Trophoblast cell (in vitro differentiated cells and primary cell): ENCODE measurements around the gene UGT1A5.

Experiments
- DNase-seq, 2 donors: peaks; one replicate each; pipeline ENCODE4 v3.0.0-alpha.2; 2016
- H2AFZ ChIP-seq: 2 replicates; pipeline ENCODE4 v1.6.1; 2013; ENCODE audit warnings: low read length, moderate library complexity, mild to moderate bottlenecking; ENCODE audit not compliant: insufficient read depth, poor library complexity
- H2AK5ac ChIP-seq: 2 replicates; pipeline ENCODE4 v1.6.1; 2013; ENCODE audit warnings: mild to moderate bottlenecking, low read length
- H2BK120ac ChIP-seq: 2 replicates; pipeline ENCODE4 v1.6.1; 2013; ENCODE audit warnings: low read length, mild to moderate bottlenecking, moderate library complexity; ENCODE audit not compliant: insufficient read depth, poor library complexity
- H2BK12ac ChIP-seq: 2 replicates; pipeline ENCODE4 v1.6.1; 2013; ENCODE audit warnings: mild to moderate bottlenecking, low read length, moderate library complexity
- H2BK5ac ChIP-seq: 2 replicates; pipeline ENCODE4 v1.6.1; 2013; ENCODE audit warnings: low read length, low read depth, moderate library complexity, mild to moderate bottlenecking; ENCODE audit not compliant: poor library complexity
- H3K14ac ChIP-seq: 2 replicates; pipeline ENCODE4 v1.6.1; 2013; ENCODE audit warnings: mild to moderate bottlenecking, low read length
- H3K18ac ChIP-seq: 2 replicates; pipeline ENCODE4 v1.6.1; 2013; ENCODE audit warnings: mild to moderate bottlenecking, low read length
- H3K23ac ChIP-seq: 2 replicates; pipeline ENCODE4 v1.6.1; 2013; ENCODE audit warnings: low read length
- H3K27ac ChIP-seq: 2 replicates; pipeline ENCODE4 v1.5.1; 2013; ENCODE audit warnings: low read depth, mild to moderate bottlenecking, inconsistent platforms, low read length, moderate library complexity
- H3K27me3 ChIP-seq: 2 replicates; pipeline ENCODE4 v1.6.1; 2013; ENCODE audit warnings: inconsistent platforms, mild to moderate bottlenecking, low read length, moderate library complexity; ENCODE audit not compliant: insufficient read depth
- H3K36me3 ChIP-seq, 2 experiments: 1 replicate in 1 of 2; 2 replicates in 1 of 2; pipeline ENCODE4 v1.6.1; 2013; ENCODE audit warnings: low read length in 2 of 2, mild to moderate bottlenecking in 2 of 2, moderate library complexity in 1 of 2; ENCODE audit not compliant: insufficient read depth in 2 of 2, control insufficient read depth in 1 of 2
- H3K4ac ChIP-seq: 2 replicates; pipeline ENCODE4 v1.6.1; 2013; ENCODE audit warnings: low read depth, mild to moderate bottlenecking, low read length, moderate library complexity
- H3K4me1 ChIP-seq, 2 experiments: 1 replicate in 1 of 2; 2 replicates in 1 of 2; pipeline ENCODE4 v1.6.1; 2013; ENCODE audit warnings: low read length in 2 of 2, mild to moderate bottlenecking in 2 of 2, moderate library complexity in 1 of 2; ENCODE audit not compliant: insufficient read depth in 2 of 2, control insufficient read depth in 1 of 2
- H3K4me2 ChIP-seq: 2 replicates; pipeline ENCODE4 v1.6.1; 2013; ENCODE audit warnings: inconsistent platforms, mild to moderate bottlenecking, low read length, moderate library complexity
- H3K4me3 ChIP-seq: 2 replicates; pipeline ENCODE4 v1.5.1; 2013; ENCODE audit warnings: mild to moderate bottlenecking, low read depth, low read length, inconsistent platforms
- H3K79me1 ChIP-seq: one replicate; pipeline ENCODE4 v1.6.1; 2013; ENCODE audit warnings: low read length
- H3K79me2 ChIP-seq: 2 replicates; pipeline ENCODE4 v1.6.1; 2013; ENCODE audit warnings: low read length, mild to moderate bottlenecking; ENCODE audit not compliant: control insufficient read depth, insufficient read depth, poor library complexity
- H3K9ac ChIP-seq: 2 replicates; pipeline ENCODE4 v1.6.1; 2013; ENCODE audit warnings: mild to moderate bottlenecking, low read length
- H3K9me3 ChIP-seq: 2 replicates; pipeline ENCODE4 v1.6.1; 2013; ENCODE audit warnings: low read depth, mild to moderate bottlenecking, control low read depth, inconsistent platforms, low read length; ENCODE audit not compliant: insufficient read depth
- H4K12ac ChIP-seq: 2 replicates; pipeline ENCODE4 v1.6.1; 2013; ENCODE audit warnings: low read depth, mild to moderate bottlenecking, low read length, moderate library complexity
- H4K8ac ChIP-seq: 2 replicates; pipeline ENCODE4 v1.6.1; 2013; ENCODE audit warnings: low read depth, mild to moderate bottlenecking, low read length, moderate library complexity
- H4K91ac ChIP-seq: one replicate; pipeline ENCODE4 v1.6.1; 2013; ENCODE audit warnings: low read depth, mild to moderate bottlenecking, low read length, moderate library complexity
- WGBS: extraction: QIAGEN DNeasy Blood & Tissue Kit; methylation state at CpG from one replicate; pipeline ENCODE4 v1.1.7; 2013; ENCODE audit warnings: missing lambda C conversion rate; ENCODE audit not compliant: insufficient read length, insufficient coverage; ENCODE audit errors: extremely low coverage; 5-methylcytosine and 5-hydroxymethylcytosine counted together

UGT1A5 gene

DNA sequence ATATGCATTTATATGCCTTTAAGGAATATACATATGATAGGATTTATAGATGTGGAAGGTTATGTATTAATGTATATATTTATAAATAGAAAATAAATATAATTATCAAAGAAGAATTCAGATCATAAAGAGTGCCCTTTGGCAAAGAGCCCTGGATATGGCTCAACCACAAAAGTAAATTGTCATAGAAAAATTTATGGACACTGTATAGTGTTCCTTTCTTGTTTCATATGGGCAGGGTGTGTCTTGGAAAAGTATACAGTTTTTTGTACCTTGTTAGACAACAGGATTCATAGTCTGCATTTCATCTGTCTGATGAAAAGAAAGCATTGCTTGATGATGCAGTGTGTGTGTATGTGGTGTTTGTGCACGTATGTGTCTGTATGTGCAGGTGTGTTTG is 28.1 kb upstream of the UGT1A5 start:
- no peak overlapping the region for H4K8ac ChIP-seq
- no peaks in the 10 kb centered on the region for H3K27me3 ChIP-seq
- no peak overlapping the region for H2AK5ac ChIP-seq
- no peak overlapping the region for H3K9ac ChIP-seq
- peaks cover 2% of the 10 kb centered on the region for H3K9me3 ChIP-seq
- no peak overlapping the region for H3K18ac ChIP-seq
- no peak overlapping the region for H2AFZ ChIP-seq
- DNase-seq: no peak
- no CpG with 5 or more reads among the region's 1 CpG for WGBS
- H3K4me1 ChIP-seq: no peaks in the 10 kb centered on the region
- H3K79me2 ChIP-seq: no peaks in the 10 kb centered on the region
- no peaks in the 10 kb centered on the region for H3K36me3 ChIP-seq
- H2BK5ac ChIP-seq: no peak overlapping the region
- no peak overlapping the region for H2BK12ac ChIP-seq
- no peak overlapping the region for H3K14ac ChIP-seq
- H4K12ac ChIP-seq: no peak overlapping the region
- no peak overlapping the region for H3K4me3 ChIP-seq
- no peaks in the 10 kb centered on the region for H3K79me1 ChIP-seq
- no peak overlapping the region for H3K4ac ChIP-seq
- H4K91ac ChIP-seq: no peak overlapping the region
- no peak overlapping the region for H3K4me2 ChIP-seq
- H3K23ac ChIP-seq: no peak overlapping the region
- no peak overlapping the region for H3K27ac ChIP-seq
- H2BK120ac ChIP-seq: no peak overlapping the region

DNA sequence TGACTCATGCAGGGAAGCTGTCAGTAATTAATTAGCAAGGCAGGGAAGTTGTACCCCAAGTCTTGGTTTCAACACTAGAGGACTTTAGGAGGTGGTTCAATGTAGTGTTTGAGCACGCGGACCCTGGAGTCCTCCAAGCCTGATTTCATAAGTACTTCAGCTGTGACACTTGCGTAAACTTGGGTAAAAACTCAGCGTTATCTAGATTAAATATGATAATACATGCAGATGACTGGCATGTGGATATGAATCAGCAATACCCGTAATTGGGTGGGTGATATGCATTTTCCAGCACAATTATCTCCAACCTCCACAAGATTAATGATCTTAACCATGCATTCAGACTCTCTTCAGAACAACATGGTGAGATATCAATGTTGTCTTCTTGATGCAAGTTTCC is 25.8 kb upstream of the UGT1A5 start:
- no peak overlapping the region for H3K4ac ChIP-seq
- no peak overlapping the region for H4K91ac ChIP-seq
- H3K4me1 ChIP-seq: no peaks in the 10 kb centered on the region
- no peak overlapping the region for H4K12ac ChIP-seq
- no peak overlapping the region for H3K4me2 ChIP-seq
- WGBS: no CpG with 5 or more reads among the region's 5 CpGs
- no peak overlapping the region for H3K27ac ChIP-seq
- H3K23ac ChIP-seq: no peak overlapping the region
- no peak overlapping the region for H2AK5ac ChIP-seq
- no peaks in the 10 kb centered on the region for H3K27me3 ChIP-seq
- H2BK5ac ChIP-seq: no peak overlapping the region
- no peak overlapping the region for H2BK120ac ChIP-seq
- H4K8ac ChIP-seq: no peak overlapping the region
- H3K18ac ChIP-seq: no peak overlapping the region
- H3K9me3 ChIP-seq: no peaks in the 10 kb centered on the region
- H3K36me3 ChIP-seq: no peaks in the 10 kb centered on the region
- H3K79me1 ChIP-seq: no peaks in the 10 kb centered on the region
- no peak overlapping the region for H2AFZ ChIP-seq
- no peak overlapping the region for H3K9ac ChIP-seq
- no peak overlapping the region for H2BK12ac ChIP-seq
- DNase-seq: no peak
- no peaks in the 10 kb centered on the region for H3K79me2 ChIP-seq
- H3K14ac ChIP-seq: no peak overlapping the region
- H3K4me3 ChIP-seq: no peak overlapping the region

DNA sequence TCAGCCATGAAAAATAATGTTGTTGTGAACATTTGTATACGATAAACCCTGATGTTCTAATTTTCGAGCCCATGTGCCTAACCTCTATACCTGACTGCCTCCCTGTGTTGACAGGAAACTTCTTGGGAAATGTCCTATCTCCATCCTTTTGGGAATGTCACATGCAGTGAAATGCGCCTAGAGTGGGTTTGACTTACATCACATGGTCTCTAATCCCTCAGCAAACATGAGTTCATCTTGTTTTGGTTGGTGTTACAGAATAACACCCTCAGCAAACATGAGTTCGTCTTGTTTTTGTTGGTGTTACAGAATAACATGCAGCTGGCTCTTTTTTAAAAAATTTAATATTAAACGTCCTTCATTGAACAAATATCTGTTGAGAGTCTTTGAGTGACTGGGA is 24.4 kb upstream of the UGT1A5 start:
- no peak overlapping the region for H2BK5ac ChIP-seq
- H3K9ac ChIP-seq: no peak overlapping the region
- H3K36me3 ChIP-seq: no peaks in the 10 kb centered on the region
- H2AFZ ChIP-seq: no peak overlapping the region
- no peak overlapping the region for H3K18ac ChIP-seq
- H4K8ac ChIP-seq: no peak overlapping the region
- no peaks in the 10 kb centered on the region for H3K79me1 ChIP-seq
- no peak overlapping the region for H4K12ac ChIP-seq
- H4K91ac ChIP-seq: no peak overlapping the region
- no peak overlapping the region for H3K4ac ChIP-seq
- no peaks in the 10 kb centered on the region for H3K4me1 ChIP-seq
- no peak overlapping the region for H3K23ac ChIP-seq
- no peak overlapping the region for H3K4me2 ChIP-seq
- H3K4me3 ChIP-seq: no peak overlapping the region
- WGBS: no CpG with 5 or more reads among the region's 5 CpGs
- DNase-seq: no peak
- no peaks in the 10 kb centered on the region for H3K79me2 ChIP-seq
- H3K27ac ChIP-seq: no peak overlapping the region
- H2BK12ac ChIP-seq: no peak overlapping the region
- no peak overlapping the region for H2BK120ac ChIP-seq
- no peaks in the 10 kb centered on the region for H3K9me3 ChIP-seq
- no peak overlapping the region for H3K14ac ChIP-seq
- H3K27me3 ChIP-seq: no peaks in the 10 kb centered on the region
- H2AK5ac ChIP-seq: no peak overlapping the region

DNA sequence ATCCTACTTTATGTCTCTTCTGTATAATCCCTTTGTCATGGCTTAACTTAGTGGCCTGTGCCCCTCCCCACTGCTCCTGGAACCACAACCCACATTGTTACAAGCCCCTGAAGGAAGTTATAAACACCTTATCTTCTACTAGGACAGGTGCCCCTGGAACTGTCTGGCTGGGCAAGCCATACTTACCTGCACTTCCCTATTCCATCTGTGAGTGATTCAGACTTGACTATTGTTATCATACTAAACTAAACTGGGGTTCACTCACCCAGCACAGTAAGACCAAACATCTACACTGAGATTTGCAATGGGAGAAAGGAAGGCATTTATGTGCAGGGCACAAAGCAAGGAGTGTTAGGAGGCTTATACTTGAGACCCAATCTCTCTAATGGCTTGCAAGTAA is 23.7 kb upstream of the UGT1A5 start:
- no peak overlapping the region for H2BK12ac ChIP-seq
- DNase-seq: no peak
- no peaks in the 10 kb centered on the region for H3K27me3 ChIP-seq
- no peak overlapping the region for H4K12ac ChIP-seq
- H3K4ac ChIP-seq: no peak overlapping the region
- no peak overlapping the region for H3K18ac ChIP-seq
- no peak overlapping the region for H2BK120ac ChIP-seq
- H2AK5ac ChIP-seq: no peak overlapping the region
- no peak overlapping the region for H3K4me2 ChIP-seq
- H3K79me2 ChIP-seq: no peaks in the 10 kb centered on the region
- H3K14ac ChIP-seq: no peak overlapping the region
- H3K36me3 ChIP-seq: no peaks in the 10 kb centered on the region
- H3K27ac ChIP-seq: no peak overlapping the region
- H2BK5ac ChIP-seq: no peak overlapping the region
- H4K8ac ChIP-seq: no peak overlapping the region
- no peaks in the 10 kb centered on the region for H3K9me3 ChIP-seq
- no peak overlapping the region for H3K23ac ChIP-seq
- H4K91ac ChIP-seq: no peak overlapping the region
- no peaks in the 10 kb centered on the region for H3K4me1 ChIP-seq
- H2AFZ ChIP-seq: no peak overlapping the region
- H3K79me1 ChIP-seq: no peaks in the 10 kb centered on the region
- no peak overlapping the region for H3K4me3 ChIP-seq
- no peak overlapping the region for H3K9ac ChIP-seq

DNA sequence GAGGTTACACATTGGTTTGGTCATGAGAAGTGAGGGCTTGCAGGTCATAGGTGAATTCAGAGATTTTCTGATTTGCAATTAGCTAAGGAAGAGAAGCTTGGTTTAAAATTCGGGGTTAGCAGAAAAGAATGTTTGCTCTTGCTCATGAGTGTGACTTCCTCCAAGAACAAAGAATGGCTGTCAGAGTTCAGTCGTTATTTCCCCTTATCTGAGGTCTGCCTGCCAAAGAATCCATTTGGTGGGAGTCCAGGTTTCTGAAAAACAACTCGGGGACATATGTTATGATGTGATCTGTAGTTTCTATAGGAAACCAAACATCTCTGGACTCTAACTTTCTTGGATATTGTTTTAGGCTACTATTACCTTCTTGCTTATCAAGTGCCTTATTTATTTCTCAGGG is 23.2 kb upstream of the UGT1A5 start:
- H3K27ac ChIP-seq: no peak overlapping the region
- H3K36me3 ChIP-seq: no peaks in the 10 kb centered on the region
- H3K4ac ChIP-seq: no peak overlapping the region
- no peak overlapping the region for H4K91ac ChIP-seq
- H2BK120ac ChIP-seq: no peak overlapping the region
- H3K9me3 ChIP-seq: no peaks in the 10 kb centered on the region
- no peaks in the 10 kb centered on the region for H3K4me1 ChIP-seq
- H2AK5ac ChIP-seq: no peak overlapping the region
- no peak overlapping the region for H3K4me2 ChIP-seq
- no peak overlapping the region for H3K9ac ChIP-seq
- H3K4me3 ChIP-seq: no peak overlapping the region
- H2BK12ac ChIP-seq: no peak overlapping the region
- no peak for DNase-seq
- H3K23ac ChIP-seq: no peak overlapping the region
- no peaks in the 10 kb centered on the region for H3K79me2 ChIP-seq
- no peak overlapping the region for H3K14ac ChIP-seq
- no peak overlapping the region for H4K12ac ChIP-seq
- H3K27me3 ChIP-seq: no peaks in the 10 kb centered on the region
- H3K79me1 ChIP-seq: no peaks in the 10 kb centered on the region
- H3K18ac ChIP-seq: no peak overlapping the region
- no CpG with 5 or more reads among the region's 3 CpGs for WGBS
- H2BK5ac ChIP-seq: no peak overlapping the region
- no peak overlapping the region for H4K8ac ChIP-seq
- no peak overlapping the region for H2AFZ ChIP-seq
